T-helper 1 cell (primary cell): ENCODE results near the gene RGS21.
"Not testable (repeated sequence)": the region's sequence is repeated elsewhere in the genome, so short reads cannot be mapped to it uniquely, and the experiment has no call there.

Source experiments
- DNase-seq, 5 donors: peaks; one replicate each; pipeline ENCODE4 v3.0.0-alpha.2; 2012 to 2020
- total RNA-seq, 4 donors: gene quantifications; one replicate each; lab custom pipeline; 2026; lab: John Stamatoyannopoulos, UW

RGS21 gene, protein sequence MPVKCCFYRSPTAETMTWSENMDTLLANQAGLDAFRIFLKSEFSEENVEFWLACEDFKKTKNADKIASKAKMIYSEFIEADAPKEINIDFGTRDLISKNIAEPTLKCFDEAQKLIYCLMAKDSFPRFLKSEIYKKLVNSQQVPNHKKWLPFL
- 0 reads per million in 4 donors for total RNA-seq

DNA sequence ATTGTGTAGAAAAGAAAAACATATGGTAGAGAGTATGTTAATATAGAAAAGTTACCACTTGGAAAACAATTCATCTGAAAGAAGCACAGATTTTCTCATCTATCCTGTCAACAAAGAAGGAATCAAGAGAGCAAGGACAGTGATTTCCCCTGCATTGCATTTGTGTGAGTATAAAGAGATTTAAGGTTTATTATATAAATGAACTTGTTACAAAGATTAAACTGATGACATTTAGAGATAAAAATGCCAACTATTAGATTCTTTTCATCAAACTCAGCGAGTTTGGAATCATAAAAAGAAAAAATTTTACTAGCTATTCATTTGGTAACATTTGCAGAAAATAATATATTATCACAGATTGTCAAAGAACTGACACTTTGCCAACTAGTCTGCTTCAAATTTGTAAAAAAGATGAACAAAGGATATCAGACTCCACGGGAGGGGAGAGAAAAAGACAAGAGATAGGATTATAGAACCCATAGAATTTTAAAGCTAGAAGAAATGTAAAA is at the start of gene RGS21:
RGS21 (plus strand) TSS at position 51 of the 509 bp plus-strand sequence. CDS start 26,045 bp downstream, outside the sequence.
- DNase-seq: no peak

DNA sequence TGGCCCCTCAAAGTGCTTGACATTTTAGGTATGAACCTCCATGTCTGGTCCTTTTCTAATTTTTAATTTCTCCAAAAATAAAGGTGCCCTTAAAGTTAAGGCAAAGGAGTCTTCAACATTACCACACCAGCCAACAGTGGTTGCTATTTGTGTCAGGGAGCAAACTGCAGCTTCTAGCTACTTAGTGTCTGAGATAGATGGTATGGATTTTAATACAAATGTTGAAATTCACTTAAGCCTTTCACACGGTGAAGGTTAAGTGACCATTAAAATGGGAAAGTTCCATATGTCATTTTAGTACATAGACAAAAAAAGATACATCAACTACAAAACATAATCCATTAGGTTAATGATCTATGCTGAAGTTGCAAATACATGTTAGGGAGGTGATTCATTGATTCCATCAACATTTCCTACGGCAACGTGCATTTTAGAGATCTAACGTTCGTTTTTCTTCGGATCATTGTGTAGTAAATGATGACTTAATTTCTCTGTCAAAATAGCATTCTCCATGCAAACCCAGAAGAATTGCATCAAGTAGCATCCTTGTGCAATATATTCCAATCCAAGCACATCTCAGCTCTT is 48.2 kb upstream of the RGS21 start:
- no peak for DNase-seq

DNA sequence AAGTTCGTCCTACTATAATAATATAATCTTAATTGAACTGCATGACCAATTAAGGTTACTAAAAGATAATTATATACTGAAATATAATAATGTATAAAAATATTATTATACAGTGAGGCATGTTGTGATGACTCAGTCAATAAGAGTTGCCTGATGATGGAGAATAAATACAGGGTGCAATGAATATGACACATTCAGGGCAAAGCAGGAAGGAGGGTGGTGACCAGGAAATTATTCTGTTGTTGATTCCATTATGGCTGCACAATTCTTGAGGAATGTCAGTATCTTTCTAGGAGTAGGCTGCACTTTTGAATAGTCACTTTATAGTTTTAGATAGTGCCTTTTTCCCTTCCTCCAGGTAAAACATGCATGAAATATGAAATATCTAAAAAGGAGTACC is 46.4 kb upstream of the RGS21 start:
- no peak for DNase-seq

DNA sequence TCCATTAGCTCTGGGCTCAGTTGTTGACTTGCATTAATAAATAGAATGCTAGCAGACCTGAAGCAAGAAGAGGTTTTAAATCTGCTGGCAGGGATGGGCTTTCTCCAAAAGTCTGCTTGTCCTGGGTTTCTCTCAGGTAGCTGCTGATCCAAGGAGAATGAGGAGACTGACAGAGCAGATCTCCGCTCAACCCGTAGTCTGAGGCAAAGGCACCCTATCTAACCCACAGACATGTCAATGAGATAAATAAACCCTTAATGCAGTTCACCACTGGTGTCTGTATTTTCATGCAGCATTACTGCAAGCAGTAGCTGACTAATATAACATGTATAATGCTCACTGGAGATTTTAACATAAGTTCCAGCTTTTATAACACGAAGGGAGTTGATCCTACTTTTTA is 44.1 kb upstream of the RGS21 start:
- no peak for DNase-seq

DNA sequence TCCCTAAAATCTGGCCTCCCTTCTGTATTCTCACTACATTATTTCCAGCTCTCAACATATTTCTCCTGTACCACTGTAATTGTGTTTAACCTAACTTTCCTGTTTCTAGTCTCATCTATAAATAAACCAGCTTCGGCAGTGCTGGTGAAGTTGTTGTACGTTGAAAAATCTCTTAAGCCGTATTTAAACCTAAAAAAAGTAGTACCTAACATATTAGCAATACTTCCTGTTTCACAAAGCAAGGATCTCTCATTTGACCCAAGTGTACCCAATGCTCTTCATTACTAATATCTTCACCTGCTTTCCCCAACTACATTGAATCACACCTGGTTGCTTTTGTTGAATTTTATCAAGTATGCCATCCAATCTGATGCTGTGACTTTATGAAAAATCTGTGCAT is 42.2 kb upstream of the RGS21 start:
- DNase-seq: no peak

DNA sequence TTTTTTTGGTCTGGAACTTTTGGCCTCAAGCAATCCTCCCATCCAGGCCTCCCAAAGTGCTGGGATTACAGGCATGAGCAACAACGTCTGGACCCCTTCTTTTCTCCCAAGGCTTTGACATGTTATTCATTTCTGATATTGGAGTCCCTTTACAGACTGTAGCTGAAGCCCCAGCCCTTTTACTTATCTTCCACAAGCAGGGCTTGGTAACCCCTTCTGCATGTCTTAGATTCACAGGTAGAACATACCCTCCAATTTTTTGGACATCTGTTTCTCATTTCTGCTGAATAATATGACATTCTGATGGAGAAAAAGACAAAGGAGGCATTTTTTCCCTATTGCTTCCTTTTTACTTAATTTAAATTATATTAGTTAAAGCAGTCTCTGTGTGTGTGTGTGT is 39.2 kb upstream of the RGS21 start:
- DNase-seq: no peak

DNA sequence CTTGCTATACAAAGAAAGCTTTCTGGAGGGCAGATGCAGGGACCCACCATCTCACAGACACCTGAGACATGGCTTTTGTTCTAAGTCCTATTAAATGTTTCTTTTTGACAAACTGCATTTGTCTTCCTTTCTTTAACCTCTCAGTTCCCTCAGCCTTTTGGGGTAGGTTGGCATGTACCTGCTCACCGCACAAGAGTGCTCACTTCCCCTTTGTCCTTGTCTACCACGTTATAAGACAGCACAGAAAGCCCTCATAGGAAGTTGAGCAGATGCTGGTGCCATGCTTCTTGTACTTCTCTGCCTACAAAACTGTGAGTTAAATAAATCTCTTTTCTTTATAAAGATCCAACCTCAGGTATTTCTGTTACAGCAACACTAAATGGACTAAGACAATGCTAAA is 31.9 kb upstream of the RGS21 start:
- DNase-seq: no peak

DNA sequence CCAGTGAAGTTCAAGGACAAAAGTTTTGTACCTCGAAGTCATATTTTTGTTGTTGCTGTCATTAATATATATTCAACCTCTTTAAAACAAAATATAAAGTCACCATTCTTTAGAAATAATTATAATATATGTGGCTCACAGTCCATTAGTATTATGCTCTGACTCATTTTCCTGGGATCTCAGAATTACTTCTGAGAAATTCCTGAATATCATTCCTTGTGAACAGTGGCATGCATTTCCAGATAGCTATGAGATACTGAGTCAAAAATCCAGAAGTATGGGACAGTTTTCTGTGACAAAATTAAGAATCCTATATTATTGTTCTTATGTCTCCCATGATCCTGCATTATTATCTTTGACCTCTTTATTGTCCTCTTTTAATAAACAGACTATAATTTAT is 13.8 kb upstream of the RGS21 start:
- no peak for DNase-seq

DNA sequence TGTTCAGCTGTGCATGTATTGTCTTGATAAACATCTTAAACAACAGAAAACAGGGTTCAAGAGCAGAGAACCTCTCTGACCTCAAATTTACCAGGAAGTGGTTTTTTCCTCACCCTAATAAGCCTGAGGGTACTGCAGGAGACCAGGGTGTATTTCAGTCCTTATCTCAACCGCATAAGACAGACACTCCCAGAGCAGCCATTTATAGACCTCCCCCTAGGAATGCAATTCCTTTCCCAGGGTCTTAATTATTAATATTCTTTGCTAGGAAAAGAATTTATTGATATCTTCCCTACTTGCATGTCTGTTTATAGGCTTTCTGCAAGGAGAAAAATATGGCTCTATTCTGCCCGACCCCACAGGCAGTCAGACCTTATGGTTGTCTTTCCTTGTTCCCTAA is 8.5 kb upstream of the RGS21 start:
- not testable (repeated sequence) for DNase-seq

DNA sequence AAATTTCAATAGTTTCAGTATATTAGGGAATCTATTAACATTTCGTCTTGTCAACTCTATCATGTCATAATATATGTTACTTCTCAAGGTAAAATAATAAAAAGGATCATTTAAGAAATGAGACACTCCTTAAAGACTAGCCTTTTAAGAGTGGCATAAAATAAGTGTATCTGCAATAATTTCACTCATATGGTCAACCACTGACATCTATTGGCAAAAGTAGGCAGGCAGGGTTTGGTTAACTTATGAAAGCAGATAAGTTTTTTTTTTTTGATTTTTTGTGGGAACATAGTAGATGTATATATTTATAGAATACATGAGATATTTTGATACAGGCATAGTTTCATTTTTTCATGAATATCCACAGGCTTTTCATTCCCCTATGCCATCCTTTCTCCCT is 5.5 kb upstream of the RGS21 start:
- DNase-seq: no peak

DNA sequence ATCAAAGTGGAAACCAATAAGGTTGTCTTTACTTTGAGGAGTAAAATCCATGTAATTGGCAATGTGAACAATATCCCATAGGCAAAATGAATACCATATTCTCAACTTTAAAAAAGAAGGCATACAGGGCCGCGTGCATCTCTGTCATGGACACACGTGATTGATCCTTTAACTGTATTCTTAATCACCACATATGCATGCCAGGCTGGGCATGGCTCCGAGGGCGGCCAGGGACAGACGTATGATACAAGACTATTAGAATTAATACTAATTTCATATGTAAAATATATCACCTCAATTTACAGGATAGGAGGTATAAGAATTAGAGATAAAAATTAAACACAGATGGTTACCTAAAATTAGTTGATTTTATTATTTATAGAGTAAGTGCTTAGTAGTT is 11.2 kb downstream of the RGS21 start:
- no peak for DNase-seq

DNA sequence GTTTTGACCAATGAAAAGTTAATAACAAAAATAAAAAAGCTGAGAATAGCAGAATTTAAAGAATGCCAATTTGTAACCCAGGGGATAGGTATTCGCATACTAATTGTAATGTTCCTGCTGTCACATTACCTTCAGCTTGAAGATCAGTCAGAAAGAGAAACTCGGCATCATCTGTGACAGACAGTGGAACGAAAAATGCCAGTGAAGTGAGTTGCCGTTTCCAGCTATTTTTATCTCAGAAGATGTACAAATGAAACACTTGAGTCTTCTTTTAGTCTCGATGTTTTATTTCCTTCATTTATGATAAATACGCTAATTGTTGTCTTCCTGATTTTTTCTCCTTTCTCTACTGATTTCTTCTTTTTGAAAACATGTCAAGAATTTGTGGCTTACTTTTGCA is 26.1 kb downstream of the RGS21 start:
- DNase-seq: no peak

DNA sequence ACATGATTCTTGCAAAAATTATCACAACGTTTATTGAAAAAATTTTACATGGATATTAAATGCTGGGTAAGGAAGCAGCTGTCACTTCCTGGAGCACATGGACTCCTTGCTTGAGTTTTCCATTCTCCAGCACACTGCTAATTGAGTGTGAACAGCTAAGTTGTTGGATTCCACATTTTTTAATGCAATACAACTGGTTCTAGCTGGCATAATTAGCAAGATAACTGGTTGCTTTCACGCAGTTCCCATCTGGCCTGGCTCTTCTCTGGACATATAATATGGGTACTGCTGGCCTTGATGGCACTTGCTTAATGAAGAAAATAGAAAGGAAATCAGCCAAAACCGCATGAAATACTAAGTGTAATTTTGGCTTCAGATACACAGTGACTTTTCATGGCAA is 26.6 kb downstream of the RGS21 start:
- DNase-seq: no peak

DNA sequence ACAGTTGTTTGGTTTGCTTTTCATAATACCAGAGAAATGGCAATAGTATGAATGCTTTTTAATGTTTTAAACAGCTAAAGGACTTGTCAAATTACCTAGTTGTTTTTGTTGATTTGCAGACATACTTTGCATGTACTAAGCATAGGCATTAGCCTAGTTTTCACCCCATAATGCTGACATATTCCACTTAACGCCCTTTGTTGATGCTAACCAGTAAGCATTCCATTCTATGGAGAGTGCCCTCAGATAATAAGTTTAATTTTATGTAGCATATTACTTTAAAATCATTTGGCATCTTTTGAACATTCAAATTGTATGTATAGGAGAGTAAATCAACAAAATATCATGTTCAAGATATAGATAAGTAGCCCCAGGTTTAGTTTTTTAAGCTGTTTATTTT is 32.5 kb downstream of the RGS21 start:
- DNase-seq: no peak

DNA sequence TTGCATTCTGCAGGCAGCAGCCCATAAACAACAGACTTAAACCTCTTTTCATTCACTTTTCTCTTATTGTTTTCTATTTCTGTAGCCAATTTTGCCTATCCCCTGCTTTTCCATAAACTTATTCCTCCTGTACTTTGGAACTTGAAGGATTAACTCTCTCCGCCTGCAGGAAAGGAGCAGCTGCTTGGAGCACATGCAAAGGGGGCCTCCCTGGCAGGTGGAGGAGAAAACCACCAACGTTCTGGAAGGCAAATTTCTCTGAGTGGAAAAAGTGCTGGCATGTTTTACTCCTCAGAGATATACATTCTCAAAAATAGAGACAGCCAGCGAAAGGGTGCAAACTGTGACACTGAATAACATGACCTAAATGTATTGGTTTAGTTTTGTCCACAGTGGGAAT is 33.6 kb downstream of the RGS21 start:
- DNase-seq: no peak

DNA sequence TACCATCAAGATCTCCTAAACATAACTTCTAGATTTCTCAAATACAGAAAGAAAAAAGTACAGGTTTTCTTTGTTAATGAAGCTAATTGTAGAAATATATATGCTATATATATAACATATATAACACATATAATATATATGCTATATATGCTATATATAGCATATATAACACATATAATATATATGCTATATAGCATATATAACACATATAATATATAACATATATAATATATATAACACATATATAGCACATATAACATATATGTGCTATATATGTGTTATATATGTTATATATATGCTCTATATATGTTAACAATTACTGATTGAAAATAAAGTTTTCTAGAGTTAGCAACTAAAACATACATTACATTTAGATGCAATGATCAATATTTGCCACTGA is 34.8 kb downstream of the RGS21 start:
- no peak for DNase-seq

DNA sequence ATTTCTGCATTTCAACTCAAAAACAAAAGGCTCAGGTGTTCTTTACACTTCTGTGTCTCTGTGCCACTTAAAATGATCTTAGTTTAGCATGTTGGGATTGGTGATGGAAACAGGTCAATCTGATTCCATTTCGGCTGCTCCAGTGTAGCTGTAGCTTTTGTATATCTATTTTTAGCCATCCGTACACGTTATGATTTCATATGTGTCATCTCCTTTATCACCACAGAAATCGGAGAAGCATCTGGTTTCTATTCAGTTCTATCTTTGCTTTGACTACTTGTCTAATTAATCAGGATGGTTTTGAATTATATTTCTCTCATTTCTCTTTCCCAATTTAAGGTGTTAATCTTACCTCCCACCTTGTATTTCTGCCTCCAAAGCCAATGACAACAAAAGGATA is 41.1 kb downstream of the RGS21 start:
- DNase-seq: no peak

DNA sequence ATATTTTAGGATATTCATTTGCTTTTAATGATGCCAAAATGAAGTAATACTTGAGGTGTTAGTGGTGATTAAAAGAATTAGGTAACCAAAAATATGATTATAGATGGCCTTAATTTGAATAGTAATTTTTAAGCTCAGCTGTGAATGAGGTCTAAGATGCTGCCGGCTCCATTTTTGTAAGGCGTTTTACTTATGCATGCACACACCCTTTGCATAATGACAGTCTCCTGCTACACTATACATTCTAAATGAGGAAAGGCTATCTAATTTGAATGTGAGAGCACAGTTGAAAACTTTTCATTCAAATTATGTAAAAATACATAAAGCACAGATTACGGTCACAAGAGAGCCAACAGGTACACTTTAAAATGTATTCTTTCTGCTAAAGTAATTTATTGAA is 41.6 kb downstream of the RGS21 start:
- no peak for DNase-seq

DNA sequence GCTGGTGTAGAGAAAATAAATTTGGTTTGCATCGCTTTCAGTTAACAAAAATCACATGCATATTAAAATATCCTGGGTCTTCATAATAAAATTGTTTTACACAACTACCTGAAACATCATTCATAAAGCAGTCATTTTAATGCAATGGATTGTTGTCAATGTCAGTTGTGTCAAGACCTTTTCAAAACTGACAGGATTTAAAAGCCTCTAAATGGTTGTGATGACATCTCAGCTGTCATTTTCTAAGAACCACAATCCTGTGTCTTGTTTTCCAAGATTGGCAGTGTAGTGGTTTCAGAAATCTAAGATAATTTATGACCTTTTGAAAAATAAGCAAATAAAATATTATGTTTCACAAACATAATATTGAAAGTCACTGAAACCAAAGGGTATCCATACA is 42.0 kb downstream of the RGS21 start:
- no peak for DNase-seq

DNA sequence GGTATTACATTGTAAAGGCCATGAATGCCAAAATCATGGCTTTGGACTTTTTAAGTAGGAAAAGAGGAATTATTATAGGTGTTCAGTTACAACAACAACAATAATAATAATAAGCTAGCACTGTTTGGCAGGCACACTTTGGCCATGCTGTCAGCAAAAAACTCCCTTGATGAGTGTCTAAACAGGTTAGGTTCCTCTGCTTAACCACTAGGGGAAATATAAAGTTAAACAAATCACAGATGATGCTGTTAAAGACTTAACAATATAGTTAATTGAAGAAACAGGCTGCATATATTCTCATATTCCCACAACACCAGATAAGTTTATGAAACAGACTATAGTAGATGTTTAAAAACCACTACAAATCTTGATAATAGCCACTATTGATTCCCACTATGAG is 46.4 kb downstream of the RGS21 start:
- DNase-seq: no peak

DNA sequence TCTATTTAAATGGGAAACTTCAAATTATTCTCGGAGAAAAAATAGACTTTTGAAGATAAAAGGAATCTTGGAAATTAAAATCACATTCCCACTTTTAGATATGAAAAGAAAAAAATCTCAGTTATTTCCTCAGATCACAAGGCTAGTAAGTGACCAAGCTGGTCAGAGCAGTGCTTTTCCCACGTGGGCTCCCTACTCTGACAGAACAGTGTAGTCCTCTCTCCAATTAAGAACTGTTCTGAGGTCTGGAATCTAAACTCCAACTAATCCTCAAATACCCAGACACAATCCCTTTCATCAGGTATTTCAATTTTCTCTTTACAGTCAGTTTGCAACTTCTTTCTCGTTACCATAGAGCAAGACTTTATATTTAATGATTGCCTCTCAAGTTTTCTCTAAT is 50.6 kb downstream of the RGS21 start:
- no peak for DNase-seq

DNA sequence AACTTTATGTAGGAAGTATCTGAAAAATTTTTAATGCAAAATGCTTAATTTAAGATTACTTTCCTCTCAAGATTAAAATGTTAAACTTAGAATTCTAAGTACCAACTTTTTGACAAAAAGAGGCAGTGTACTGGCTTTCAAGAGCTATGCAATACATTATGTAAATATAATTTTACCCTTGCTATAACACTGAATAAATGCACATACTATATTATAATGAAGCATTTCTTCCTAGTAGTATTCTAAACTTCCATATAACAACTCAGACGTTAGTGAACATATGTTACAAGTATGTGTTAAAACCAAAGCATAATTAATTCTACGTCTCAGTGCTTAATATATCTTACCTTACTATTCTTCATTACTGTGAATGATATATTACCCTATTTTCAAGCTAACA is 58.5 kb downstream of the RGS21 start:
- no peak for DNase-seq

DNA sequence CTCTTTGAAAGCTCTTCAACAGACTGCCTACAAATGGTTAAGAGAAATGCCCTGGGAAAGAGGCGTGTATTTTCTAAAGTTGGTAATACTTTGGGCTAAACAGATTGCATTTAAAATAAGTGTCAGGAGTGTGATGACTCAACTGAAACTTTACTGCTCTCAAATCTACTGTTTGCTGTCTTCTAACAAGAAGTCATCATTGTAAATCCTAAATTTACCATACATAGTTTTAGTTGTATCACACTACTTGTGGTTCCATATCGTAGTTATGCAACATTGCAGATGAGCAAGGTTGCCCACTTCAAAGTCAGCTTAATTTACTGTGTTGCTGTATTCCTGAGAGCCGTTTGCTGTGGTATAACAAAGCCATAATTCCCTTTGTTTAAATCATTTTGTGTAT is 59.6 kb downstream of the RGS21 start:
- DNase-seq: no peak

DNA sequence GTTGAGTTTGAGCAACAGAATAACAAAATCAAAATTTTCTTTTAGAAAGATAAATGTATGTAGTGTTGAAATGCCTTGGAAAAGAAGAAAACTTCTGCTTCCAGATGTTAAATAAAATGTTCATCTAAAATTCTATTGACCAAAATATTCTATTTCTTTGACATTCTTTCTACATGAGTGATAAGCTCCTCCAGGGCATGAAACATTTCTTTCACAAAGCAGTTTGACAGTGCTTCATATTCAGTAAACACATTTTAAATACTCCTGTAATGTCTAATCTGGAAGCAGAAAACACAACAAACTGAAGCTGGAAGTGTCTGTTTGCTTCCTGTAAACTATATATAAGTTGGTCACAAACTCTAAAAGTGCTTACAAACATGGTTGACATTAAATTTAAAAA is 61.5 kb downstream of the RGS21 start:
- no peak for DNase-seq

DNA sequence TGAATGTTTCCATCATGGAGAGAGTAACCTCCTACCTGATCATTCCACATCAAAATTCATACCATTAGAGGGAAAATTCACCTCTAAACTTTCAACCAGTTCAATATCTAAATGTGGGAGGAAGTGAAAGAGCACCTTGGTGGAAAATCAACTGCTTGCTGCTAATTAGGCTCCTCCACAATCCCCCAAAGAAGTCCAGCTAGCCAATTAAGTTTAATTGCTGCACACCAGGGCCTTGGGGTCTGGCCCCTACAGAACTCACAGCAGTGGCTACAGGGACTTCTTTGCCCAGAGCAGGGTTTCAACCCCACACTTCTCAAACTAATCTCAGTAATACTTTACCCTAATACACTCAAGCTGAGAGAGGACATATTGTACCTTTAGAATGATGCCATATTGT is 62.1 kb downstream of the RGS21 start:
- no peak for DNase-seq
